Epithelial cell of prostate (primary cell): ENCODE measurements around the gene TXNDC9.
"Not testable (repeated sequence)": the region's sequence is repeated elsewhere in the genome, so short reads cannot be mapped to it uniquely, and the experiment has no call there.

Source experiments
- DNase-seq: peaks from one replicate; pipeline ENCODE4 v3.0.0-alpha.2; 2011; ENCODE audit warnings: low read depth, low spot score
- H3K27ac ChIP-seq: fragments of 450-650 bp; 2 replicates; pipeline ENCODE4 v1.5.1; 2017; ENCODE audit warnings: mild to moderate bottlenecking

TXNDC9 gene

GRCh38 chr2:99337113-99338028 lies 1.2 kb upstream of the TXNDC9 start, which contains the start of gene EIF5B:
TSS of gene EIF5B (plus strand) at chr2:99337389. CDS start at chr2:99337555, 166 bp downstream.
- peak; percentile 68 for DNase-seq
- H3K27ac ChIP-seq, result peak within 1 kb of the TSS; percentile 93

GRCh38 chr2:99336804-99337112 lies 625 bp upstream of the TXNDC9 start:
- H3K27ac ChIP-seq, result peak overlapping the region; percentile 93
- DNase-seq, result no peak

GRCh38 chr2:99325384-99325783 lies 10.7 kb downstream of the TXNDC9 start:
- no peak for DNase-seq
- no peak overlapping the region for H3K27ac ChIP-seq

GRCh38 chr2:99317873-99318200 lies 18.3 kb downstream of the TXNDC9 start:
- not testable (repeated sequence) for H3K27ac ChIP-seq, DNase-seq

GRCh38 chr2:99317161-99317872 lies 18.8 kb downstream of the TXNDC9 start:
- DNase-seq, result no peak
- no peak overlapping the region for H3K27ac ChIP-seq

- H3K27ac ChIP-seq, DNase-seq: not testable (repeated sequence)
Observed at GRCh38 chr2:99301097-99301496, 35.0 kb downstream of the TXNDC9 start, which contains the start of gene LYG1. TSS of gene LYG1 (minus strand) at chr2:99301197. CDS start at chr2:99295670, 5,527 bp downstream.

- H3K27ac ChIP-seq, result no peak overlapping the region
- no peak for DNase-seq
Observed at GRCh38 chr2:99299580-99299979, 36.6 kb downstream of the TXNDC9 start.

GRCh38 chr2:99297994-99298393 lies 38.1 kb downstream of the TXNDC9 start:
- no peak for DNase-seq
- H3K27ac ChIP-seq, result no peak overlapping the region

- DNase-seq, result no peak
- H3K27ac ChIP-seq, result no peak overlapping the region
Observed at GRCh38 chr2:99285526-99285925, 50.6 kb downstream of the TXNDC9 start.

GRCh38 chr2:99279969-99280695 lies 56.0 kb downstream of the TXNDC9 start:
- no peak for DNase-seq
- H3K27ac ChIP-seq, result no peak overlapping the region

GRCh38 chr2:99278793-99279291 lies 57.3 kb downstream of the TXNDC9 start:
- DNase-seq, result peak; percentile 50
- H3K27ac ChIP-seq, result peak overlapping the region; percentile 54

GRCh38 chr2:99278195-99278765 lies 57.9 kb downstream of the TXNDC9 start:
- DNase-seq, result not testable (repeated sequence)
- peak overlapping the region; percentile 54 for H3K27ac ChIP-seq

- H3K27ac ChIP-seq, result no peak overlapping the region
- no peak for DNase-seq
Observed at GRCh38 chr2:99275882-99276281, 60.3 kb downstream of the TXNDC9 start.
